GM18502 (cell line): ENCODE data around the gene AGPAT4.

Experiments used
- ATAC-seq: cut with Tn5 transposase; IDR thresholded peaks from one replicate; pipeline ENCODE4 v1.9.1; 2021; ENCODE audit warnings: mild to moderate bottlenecking; ENCODE audit not compliant: unreplicated experiment, poor library complexity

The AGPAT4 gene

GRCh38 chr6:161257793-161258457 lies 15.9 kb downstream of the AGPAT4 start:
- no peak for ATAC-seq

GRCh38 chr6:161256407-161256806 lies 17.5 kb downstream of the AGPAT4 start:
- no peak for ATAC-seq

- ATAC-seq, result no peak
Measured at GRCh38 chr6:161255518-161255917, 18.3 kb downstream of the AGPAT4 start.

GRCh38 chr6:161254464-161255253 lies 19.2 kb downstream of the AGPAT4 start:
- ATAC-seq, result no peak

- ATAC-seq, result no peak
Measured at GRCh38 chr6:161254126-161254463, 19.8 kb downstream of the AGPAT4 start.

- ATAC-seq, result no peak
Measured at GRCh38 chr6:161251345-161251744, 22.5 kb downstream of the AGPAT4 start.

- ATAC-seq, result no peak
Measured at GRCh38 chr6:161249327-161249726, 24.5 kb downstream of the AGPAT4 start.

GRCh38 chr6:161246725-161247124 lies 27.1 kb downstream of the AGPAT4 start:
- ATAC-seq, result no peak

GRCh38 chr6:161245363-161245762 lies 28.5 kb downstream of the AGPAT4 start:
- ATAC-seq, result no peak

GRCh38 chr6:161244725-161245124 lies 29.1 kb downstream of the AGPAT4 start:
- ATAC-seq, result no peak

- no peak for ATAC-seq
Measured at GRCh38 chr6:161242779-161243693, 30.8 kb downstream of the AGPAT4 start.

- no peak for ATAC-seq
Measured at GRCh38 chr6:161242113-161242512, 31.7 kb downstream of the AGPAT4 start.

GRCh38 chr6:161239001-161239400 lies 34.9 kb downstream of the AGPAT4 start:
- ATAC-seq, result no peak

GRCh38 chr6:161238500-161238899 lies 35.4 kb downstream of the AGPAT4 start:
- no peak for ATAC-seq

- no peak for ATAC-seq
Measured at GRCh38 chr6:161238081-161238480, 35.8 kb downstream of the AGPAT4 start.

GRCh38 chr6:161237176-161237575 lies 36.7 kb downstream of the AGPAT4 start:
- no peak for ATAC-seq

- peak; percentile 62 for ATAC-seq
Measured at GRCh38 chr6:161235776-161236633, 37.9 kb downstream of the AGPAT4 start.

- ATAC-seq, result no peak
Measured at GRCh38 chr6:161233986-161234661, 39.7 kb downstream of the AGPAT4 start.

GRCh38 chr6:161232467-161232866 lies 41.4 kb downstream of the AGPAT4 start:
- ATAC-seq, result no peak
